Neuronal stem cell (in vitro differentiated cells): ENCODE data around the gene NOP14.
"Not testable (repeated sequence)": the region's sequence is repeated elsewhere in the genome, so short reads cannot be mapped to it uniquely, and the experiment has no call there.

Source experiments
- DNase-seq: peaks from one replicate; pipeline ENCODE4 v3.0.0-alpha.2; 2013; ENCODE audit warnings: low spot score
- H2AFZ ChIP-seq: one replicate; pipeline ENCODE4 v1.6.1; 2013; ENCODE audit warnings: mild to moderate bottlenecking, low read length, inconsistent platforms
- H2AK5ac ChIP-seq: 2 replicates; pipeline ENCODE4 v1.6.1; 2013; ENCODE audit warnings: low read depth, mild to moderate bottlenecking, inconsistent platforms, low read length, moderate library complexity, mixed read lengths
- H2BK120ac ChIP-seq: 2 replicates; pipeline ENCODE4 v1.6.1; 2013; ENCODE audit warnings: low read depth, mild to moderate bottlenecking, inconsistent platforms, low read length, moderate library complexity, mixed read lengths
- H2BK12ac ChIP-seq: one replicate; pipeline ENCODE4 v1.6.1; 2013; ENCODE audit warnings: low read length, inconsistent platforms
- H2BK15ac ChIP-seq: 2 replicates; pipeline ENCODE4 v1.6.1; 2013; ENCODE audit warnings: mild to moderate bottlenecking, low read length, inconsistent platforms, mixed read lengths
- H2BK5ac ChIP-seq: one replicate; pipeline ENCODE4 v1.6.1; 2013; ENCODE audit warnings: inconsistent platforms, mild to moderate bottlenecking, low read length, moderate library complexity
- H3K14ac ChIP-seq: one replicate; pipeline ENCODE4 v1.6.1; 2013; ENCODE audit warnings: low read length, inconsistent platforms
- H3K18ac ChIP-seq: 2 replicates; pipeline ENCODE4 v1.6.1; 2013; ENCODE audit warnings: low read length, inconsistent platforms
- H3K23ac ChIP-seq: 2 replicates; pipeline ENCODE4 v1.6.1; 2013; ENCODE audit warnings: low read depth, mild to moderate bottlenecking, mixed read lengths, low read length, inconsistent platforms; ENCODE audit not compliant: poor library complexity
- H3K27ac ChIP-seq: replicated peaks from 3 replicates; pipeline ENCODE4 v1.5.1; 2013; ENCODE audit warnings: low read length, inconsistent platforms
- H3K27me3 ChIP-seq, 3 experiments: 2 replicates each; pipeline ENCODE4 v1.6.1; 2013; ENCODE audit warnings: low read length in 3 of 3, mild to moderate bottlenecking in 2 of 3, inconsistent platforms in 1 of 3, low read depth in 1 of 3, mixed read lengths in 1 of 3, moderate library complexity in 1 of 3; ENCODE audit not compliant: control insufficient read depth in 3 of 3, insufficient read depth in 3 of 3
- H3K36me3 ChIP-seq, 2 donors: replicated peaks in 1 of 2; 2 replicates each; pipeline ENCODE4 v1.6.1; 2013; ENCODE audit warnings: low read length in 2 of 2; ENCODE audit not compliant: control insufficient read depth in 2 of 2, insufficient read depth in 2 of 2
- H3K4ac ChIP-seq: 2 replicates; pipeline ENCODE4 v1.6.1; 2013; ENCODE audit warnings: inconsistent platforms, mild to moderate bottlenecking, low read length, moderate library complexity
- H3K4me1 ChIP-seq, 2 donors: 1 replicate in 1 of 2; 2 replicates in 1 of 2; pipeline ENCODE4 v1.6.1; 2013; ENCODE audit warnings: low read length in 2 of 2, low read depth in 1 of 2; ENCODE audit not compliant: control insufficient read depth in 2 of 2, insufficient read depth in 1 of 2
- H3K4me2 ChIP-seq: one replicate; pipeline ENCODE4 v1.6.1; 2013; ENCODE audit warnings: mild to moderate bottlenecking, low read length, inconsistent platforms; ENCODE audit not compliant: insufficient read depth, poor library complexity, severe bottlenecking
- H3K4me3 ChIP-seq, 2 donors: 2 replicates each; pipeline ENCODE4 v1.5.1; 2013; ENCODE audit warnings: low read length in 2 of 2, mild to moderate bottlenecking in 2 of 2, inconsistent platforms in 1 of 2, moderate library complexity in 1 of 2
- H3K79me1 ChIP-seq: one replicate; pipeline ENCODE4 v1.6.1; 2013; ENCODE audit warnings: low read depth, mild to moderate bottlenecking, inconsistent platforms, low read length, moderate library complexity
- H3K9ac ChIP-seq: one replicate; pipeline ENCODE4 v1.6.1; 2013; ENCODE audit warnings: mild to moderate bottlenecking, low read depth, low read length, inconsistent platforms; ENCODE audit not compliant: poor library complexity
- H3K9me3 ChIP-seq, 2 donors: replicated peaks in 1 of 2; 2 replicates each; pipeline versions ENCODE3 to v1.6.1; 2013; ENCODE audit warnings: low read length in 2 of 2, mild to moderate bottlenecking in 2 of 2, inconsistent platforms in 1 of 2, low read depth in 1 of 2, mixed read lengths in 1 of 2, moderate library complexity in 1 of 2; ENCODE audit not compliant: control insufficient read depth in 2 of 2, insufficient read depth in 1 of 2
- H4K8ac ChIP-seq: one replicate; pipeline ENCODE4 v1.6.1; 2013; ENCODE audit warnings: low read depth, mild to moderate bottlenecking, inconsistent platforms, low read length, moderate library complexity
- H4K91ac ChIP-seq: one replicate; pipeline ENCODE4 v1.6.1; 2013; ENCODE audit warnings: low read length, low read depth, mild to moderate bottlenecking, inconsistent platforms; ENCODE audit not compliant: poor library complexity
- WGBS, 2 donors: extraction: QIAGEN DNeasy Blood & Tissue Kit; methylation state at CpG; one replicate each; pipeline ENCODE4 v1.1.7; 2013; ENCODE audit warnings: missing lambda C conversion rate in 2 of 2, mixed read lengths in 1 of 2; ENCODE audit not compliant: insufficient read length in 2 of 2, insufficient replicate concordance in 1 of 2; ENCODE audit errors: extremely low coverage in 2 of 2; 5-methylcytosine and 5-hydroxymethylcytosine counted together

Gene NOP14

DNA sequence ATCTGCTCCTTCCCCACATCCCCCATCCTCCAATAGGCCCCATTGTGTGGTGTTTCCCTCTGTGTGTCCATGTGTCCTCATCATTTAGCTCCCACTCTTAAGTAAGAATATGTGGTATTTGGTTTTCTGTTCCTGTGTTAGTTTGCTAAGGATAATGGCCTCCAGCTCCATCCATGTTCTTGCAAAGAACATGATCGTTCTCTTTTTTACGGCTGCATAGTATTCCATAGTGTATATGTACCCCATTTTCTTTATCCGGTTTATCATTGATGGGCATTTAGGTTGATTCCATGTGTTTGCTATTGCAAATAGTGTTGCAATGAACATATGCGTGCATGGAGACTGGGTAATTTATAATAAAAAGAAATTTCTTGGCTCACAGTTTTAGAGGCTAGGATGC, 31.7 kb upstream of the NOP14 start:
- no peaks in the 10 kb centered on the region for H3K4me1 ChIP-seq
- no peak overlapping the region for H3K4me2 ChIP-seq
- no peak overlapping the region for H2BK120ac ChIP-seq
- H3K27me3 ChIP-seq, result no peaks in the 10 kb centered on the region
- H3K23ac ChIP-seq, result no peak overlapping the region
- DNase-seq, result no peak
- H2AK5ac ChIP-seq, result no peak overlapping the region
- no peak overlapping the region for H3K4me3 ChIP-seq
- H2BK15ac ChIP-seq, result no peak overlapping the region
- H3K79me1 ChIP-seq, result no peaks in the 10 kb centered on the region
- no peak overlapping the region for H4K8ac ChIP-seq
- H3K36me3 ChIP-seq, result no peaks in the 10 kb centered on the region
- H2BK5ac ChIP-seq, result no peak overlapping the region
- H3K18ac ChIP-seq, result no peak overlapping the region
- H2AFZ ChIP-seq, result no peak overlapping the region
- no peak overlapping the region for H3K27ac ChIP-seq
- H3K9me3 ChIP-seq, result no peaks in the 10 kb centered on the region
- H3K9ac ChIP-seq, result no peak overlapping the region
- no peak overlapping the region for H4K91ac ChIP-seq
- WGBS, 2 donors, result no CpG with 5 or more reads among the region's 4 CpGs
- H3K4ac ChIP-seq, result no peak overlapping the region
- no peak overlapping the region for H3K14ac ChIP-seq
- no peak overlapping the region for H2BK12ac ChIP-seq

DNA sequence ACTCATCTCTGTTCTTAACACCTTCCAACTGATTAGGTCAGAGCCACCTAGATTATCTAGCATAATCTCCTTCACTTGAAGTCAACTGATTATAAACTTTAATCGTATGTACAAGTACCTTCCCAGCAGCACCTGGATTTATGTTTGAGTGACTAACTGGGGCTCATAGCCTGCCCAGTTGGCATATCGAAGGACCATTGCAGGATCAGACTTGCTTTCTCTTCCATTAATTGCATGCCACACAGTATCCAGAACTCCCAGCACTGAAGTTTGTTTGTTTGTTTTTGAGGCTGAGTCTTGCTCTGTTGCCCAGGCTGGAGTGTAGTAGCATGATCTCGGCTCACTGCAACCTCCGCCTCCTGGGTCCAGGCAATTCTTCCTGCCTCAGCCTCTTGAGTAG, 28.0 kb upstream of the NOP14 start:
- no peak overlapping the region for H3K23ac ChIP-seq
- no peak overlapping the region for H2AK5ac ChIP-seq
- no CpG with 5 or more reads among the region's 4 CpGs for WGBS, 2 donors
- H3K4ac ChIP-seq, result no peak overlapping the region
- H4K8ac ChIP-seq, result no peak overlapping the region
- no peak overlapping the region for H2BK120ac ChIP-seq
- H4K91ac ChIP-seq, result no peak overlapping the region
- H3K79me1 ChIP-seq, result no peaks in the 10 kb centered on the region
- no peak overlapping the region for H3K14ac ChIP-seq
- no peaks in the 10 kb centered on the region for H3K4me1 ChIP-seq
- no peak overlapping the region for H3K4me3 ChIP-seq
- H2BK5ac ChIP-seq, result no peak overlapping the region
- DNase-seq, result no peak
- no peaks in the 10 kb centered on the region for H3K9me3 ChIP-seq
- H3K18ac ChIP-seq, result no peak overlapping the region
- H3K9ac ChIP-seq, result no peak overlapping the region
- no peak overlapping the region for H2AFZ ChIP-seq
- H3K36me3 ChIP-seq, result no peaks in the 10 kb centered on the region
- H3K27ac ChIP-seq, result no peak overlapping the region
- H2BK15ac ChIP-seq, result no peak overlapping the region
- no peaks in the 10 kb centered on the region for H3K27me3 ChIP-seq
- H2BK12ac ChIP-seq, result no peak overlapping the region
- no peak overlapping the region for H3K4me2 ChIP-seq

- H3K4me3 ChIP-seq, H3K79me1 ChIP-seq, DNase-seq, H3K23ac ChIP-seq, H4K91ac ChIP-seq, H3K4me2 ChIP-seq, H3K9ac ChIP-seq, H2BK15ac ChIP-seq, H3K4ac ChIP-seq, H2AK5ac ChIP-seq, H4K8ac ChIP-seq, H3K36me3 ChIP-seq, H2BK120ac ChIP-seq, H3K14ac ChIP-seq, H3K4me1 ChIP-seq, H3K27me3 ChIP-seq, H2AFZ ChIP-seq, H3K27ac ChIP-seq, H2BK12ac ChIP-seq, H2BK5ac ChIP-seq, H3K18ac ChIP-seq: not testable (repeated sequence)
- WGBS, 2 donors, result no CpG with 5 or more reads among the region's 7 CpGs
- peaks cover 2 to 12% of the 10 kb centered on the region in 2 donors for H3K9me3 ChIP-seq
Observed at GRCh38 chr4:2983715-2984114, 20.5 kb upstream of the NOP14 start.

GRCh38 chr4:2982012-2982411, 18.8 kb upstream of the NOP14 start:
- Histone ChIP-seq H3K4me1 (peaks cover 0 to 2% of the 10 kb centered on the region in 2 donors), H2AFZ (no peak overlapping the region), H2BK5ac (no peak overlapping the region), H2BK12ac (no peak overlapping the region), H3K4me2 (no peak overlapping the region), H3K79me1 (no peaks in the 10 kb centered on the region), H3K9ac (no peak overlapping the region), H3K9me3 (peaks cover 2 to 12% of the 10 kb centered on the region in 2 donors), H3K4me3 (peak overlapping the region in 1 of 2 donors; percentile 39), H3K27ac (no peak overlapping the region), H3K27me3 (no peaks in the 10 kb centered on the region), H3K23ac (peak overlapping the region; percentile 30), H4K91ac (no peak overlapping the region), H2BK120ac (no peak overlapping the region), H3K18ac (no peak overlapping the region), H4K8ac (no peak overlapping the region), H2AK5ac (no peak overlapping the region), H3K14ac (no peak overlapping the region), H2BK15ac (no peak overlapping the region), H3K4ac (no peak overlapping the region), H3K36me3 (no peaks in the 10 kb centered on the region)
- WGBS, 2 donors, result no CpG with 5 or more reads among the region's 4 CpGs
- no peak for DNase-seq
